Sigmoid colon (tissue), 7 donors: Measurements from ENCODE around the gene PLA2G7. TPM values are rescaled to one million over a fixed set of nuclear protein-coding genes. Genes with fewer than 3 reads are reported as not detected.
"Not testable (repeated sequence)": the region's sequence is repeated elsewhere in the genome, so short reads cannot be mapped to it uniquely, and the experiment has no call there.

ENCODE experiments used
- DNase-seq: peaks from one replicate; pipeline ENCODE4 v3.0.0-alpha.2; 2019
- H3K27ac ChIP-seq, 4 donors: fragments of 200-600 bp; sonication (generic); one replicate each; pipeline ENCODE4 v1.5.1; 2016 to 2019; ENCODE audit warnings: mild to moderate bottlenecking in 1 of 4
- H3K27me3 ChIP-seq, 3 donors: fragments of 200-600 bp; sonication (generic); one replicate each; pipeline ENCODE4 v1.5.1; 2019; ENCODE audit warnings: mild to moderate bottlenecking in 1 of 3
- H3K36me3 ChIP-seq, 4 donors: fragments of 200-600 bp; sonication (generic); one replicate each; pipeline ENCODE4 v1.5.1; 2016 to 2019
- H3K4me1 ChIP-seq, 4 donors: fragments of 200-600 bp; sonication (generic); one replicate each; pipeline ENCODE4 v1.5.1; 2017 to 2019
- H3K4me3 ChIP-seq, 4 donors: fragments of 200-600 bp; sonication (generic); one replicate each; pipeline ENCODE4 v1.5.1; 2017 to 2019; ENCODE audit warnings: mild to moderate bottlenecking in 2 of 4, moderate library complexity in 1 of 4
- H3K9me3 ChIP-seq, 4 donors: fragments of 200-600 bp in 3 of 4; sonication (generic) in 3 of 4; one replicate each; pipeline versions ENCODE4 v1.5.1 to v1.6.1; 2013 to 2019
- CTCF ChIP-seq, 4 experiments: fragments of 450-650 bp in 3 of 4; fragments of 200-600 bp in 1 of 4; IDR thresholded peaks; one replicate each; pipeline ENCODE4 v1.5.1; 2016 to 2019; ENCODE audit warnings: antibody characterized with exemption in 4 of 4, mild to moderate bottlenecking in 3 of 4, moderate library complexity in 2 of 4
- EP300 ChIP-seq, 4 donors: sonication (generic); formaldehyde crosslinking; IDR thresholded peaks; one replicate each; pipeline ENCODE4 v1.6.1; 2017; ENCODE audit warnings: antibody characterized with exemption in 4 of 4
- POLR2A ChIP-seq, 2 donors: fragments of 450-650 bp; IDR thresholded peaks; one replicate each; pipeline ENCODE4 v1.6.1; 2016; ENCODE audit warnings: antibody characterized with exemption in 2 of 2, mild to moderate bottlenecking in 2 of 2, moderate library complexity in 2 of 2
- POLR2AphosphoS5 ChIP-seq, 4 donors: sonication (generic); formaldehyde crosslinking; IDR thresholded peaks; one replicate each; pipeline ENCODE4 v1.6.1; 2017; ENCODE audit warnings: antibody characterized with exemption in 4 of 4
- WGBS, 2 donors: extraction: QIAGEN DNeasy Blood & Tissue Kit; methylation state at CpG; one replicate each; pipeline ENCODE4 v1.1.7; 2013; 5-methylcytosine and 5-hydroxymethylcytosine counted together
- intact Hi-C: fragments of 100-400 bp; cut with DNase I; formaldehyde crosslinking; loops from one replicate; pipeline ENCODE4 v1.15.1; 2023
- polyA plus RNA-seq, 3 donors: library from polyadenylated mRNA; stranded (reverse); fragments of 200-250 nt; gene quantifications; one replicate each; pipeline ENCODE4 v1.2.3, GENCODE V29; 2013
- total RNA-seq, 4 donors: library from RNA; depleted of rRNA; stranded (reverse); fragments of >200 nt; gene quantifications; one replicate each; pipeline ENCODE4 v1.1.0, GENCODE V29; 2016
- donor health status: healthy with polysubstance abuse.
- donor health status: Bipolar disorder and iron deficiency.
- donor health status: healthy.

Gene PLA2G7
- total and polyA plus RNA-seq, 7 donors, result 0.49 to 43.0 (median 6.6) TPM; not detected in 2

- Histone ChIP-seq H3K4me1 (no peaks in the 10 kb centered on the region), H3K27ac (no peak overlapping the region), H3K27me3 (no peaks in the 10 kb centered on the region), H3K4me3 (no peak overlapping the region), H3K36me3 (no peaks in the 10 kb centered on the region), H3K9me3 (no peaks in the 10 kb centered on the region)
- intact Hi-C loops, result no loop called here
- WGBS, 2 donors, result 88 to 93% methylated on average over 5 of the region's 5 CpGs
- TF ChIP-seq CTCF (IDR thresholded peaks at IDR 0.05) (no peak), EP300 (IDR thresholded peaks at IDR 0.05) (no peak), POLR2A (IDR thresholded peaks at IDR 0.05) (no peak), POLR2AphosphoS5 (IDR thresholded peaks at IDR 0.05) (no peak)
- no peak for DNase-seq
These were observed 13.8 kb upstream of the PLA2G7 start for GRCh38 chr6:46748940-46749503.

DNA sequence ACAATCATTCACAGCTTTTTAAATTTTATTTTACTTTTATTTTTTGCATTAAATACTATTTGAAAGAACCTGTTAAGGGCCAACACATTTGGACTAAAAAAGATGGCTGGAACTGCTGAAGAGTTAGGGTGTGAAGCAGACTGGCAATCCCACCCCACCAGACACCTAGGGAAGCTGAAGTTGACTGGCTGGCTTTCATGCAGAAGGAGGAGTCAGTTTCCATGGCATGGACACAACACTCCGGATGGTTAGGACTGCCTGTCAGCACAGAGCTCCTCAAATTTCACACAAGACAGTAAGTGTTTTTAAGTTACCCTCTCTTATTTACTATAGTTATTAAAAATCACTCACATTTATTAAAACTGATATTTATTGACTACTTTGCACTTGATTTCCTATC is 11.5 kb upstream of the PLA2G7 start, which contains the start of gene ANKRD66:
ANKRD66 (plus strand) TSS at position 238 of the 400 bp plus-strand sequence. CDS start 5,016 bp downstream, outside the sequence.
- no peaks in the 10 kb centered on the region for H3K27me3 ChIP-seq
- no peaks in the 10 kb centered on the region for H3K9me3 ChIP-seq
- TF ChIP-seq POLR2AphosphoS5 (IDR thresholded peaks at IDR 0.05) (no peak), CTCF (IDR thresholded peaks at IDR 0.05) (no peak), EP300 (IDR thresholded peaks at IDR 0.05) (no peak), POLR2A (IDR thresholded peaks at IDR 0.05) (no peak)
- no peaks in the 10 kb centered on the region for H3K36me3 ChIP-seq
- DNase-seq, result no peak
- H3K27ac ChIP-seq, result no peak within 1 kb of the TSS
- WGBS, 2 donors, result 85 to 86% methylated on average over 1 of the region's 1 CpG
- intact Hi-C loops, result no loop called here
- H3K4me3 ChIP-seq, result no peak within 1 kb of the TSS
- H3K4me1 ChIP-seq, result no peaks in the 10 kb centered on the region

DNA sequence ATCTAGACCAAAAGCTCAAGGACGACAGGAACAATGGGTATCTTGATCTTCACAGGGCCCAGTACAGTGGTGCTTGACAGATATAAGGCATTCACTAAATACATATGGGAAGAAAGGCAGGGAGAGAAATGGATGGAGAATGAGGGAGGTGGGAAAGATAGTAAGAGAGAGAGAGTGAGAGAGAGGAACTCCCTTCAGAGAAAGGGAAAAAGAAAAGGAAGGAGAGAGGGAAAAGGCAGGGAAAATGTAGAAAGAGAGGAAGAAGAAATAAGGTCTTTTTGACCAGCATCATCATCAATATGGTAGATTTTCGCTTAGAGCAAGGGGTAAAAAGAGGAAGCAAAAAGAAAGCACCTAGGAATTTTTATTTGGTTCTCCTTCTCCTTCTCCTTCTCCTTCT is 10.8 kb upstream of the PLA2G7 start:
- no peak overlapping the region for H3K27ac ChIP-seq
- no peaks in the 10 kb centered on the region for H3K4me1 ChIP-seq
- no peaks in the 10 kb centered on the region for H3K9me3 ChIP-seq
- intact Hi-C loops, result no loop called here
- H3K36me3 ChIP-seq, result no peaks in the 10 kb centered on the region
- DNase-seq, result no peak
- H3K27me3 ChIP-seq, result no peaks in the 10 kb centered on the region
- WGBS, 2 donors, result 75 to 77% methylated on average over 2 of the region's 2 CpGs
- no peak overlapping the region for H3K4me3 ChIP-seq
- TF ChIP-seq POLR2AphosphoS5 (IDR thresholded peaks at IDR 0.05) (no peak), CTCF (IDR thresholded peaks at IDR 0.05) (no peak), EP300 (IDR thresholded peaks at IDR 0.05) (no peak), POLR2A (IDR thresholded peaks at IDR 0.05) (no peak)

- H3K4me1 ChIP-seq, DNase-seq, H3K27ac ChIP-seq, intact Hi-C loops, H3K4me3 ChIP-seq, H3K27me3 ChIP-seq, H3K9me3 ChIP-seq, H3K36me3 ChIP-seq: not testable (repeated sequence)
- 81 to 86% methylated on average over 3 of the region's 3 CpGs for WGBS, 2 donors
These were observed 9.1 kb upstream of the PLA2G7 start for GRCh38 chr6:46744159-46744725.

- no peaks in the 10 kb centered on the region for H3K9me3 ChIP-seq
- H3K36me3 ChIP-seq, result no peaks in the 10 kb centered on the region
- no peaks in the 10 kb centered on the region for H3K27me3 ChIP-seq
- no peaks in the 10 kb centered on the region for H3K4me1 ChIP-seq
- intact Hi-C loops, result no loop called here
- H3K27ac ChIP-seq, result no peak overlapping the region
- H3K4me3 ChIP-seq, result no peak overlapping the region
- DNase-seq, result no peak
- no peak for TF ChIP-seq EP300 (IDR thresholded peaks at IDR 0.05)
- 85 to 89% methylated on average over 1 of the region's 1 CpG for WGBS, 2 donors
These were observed 8.4 kb upstream of the PLA2G7 start for GRCh38 chr6:46743425-46744158.
